Measurements from ENCODE around the gene SMYD3. TPM values are rescaled to one million over a fixed set of nuclear protein-coding genes. Genes with fewer than 3 reads are reported as not detected.
"Not testable (repeated sequence)": the region's sequence is repeated elsewhere in the genome, so short reads cannot be mapped to it uniquely, and the experiment has no call there.

Gene SMYD3
- total and polyA plus RNA-seq, 12 donors: 13.5 to 78.2 (median 26.8) TPM

- no peak for DNase-seq
- H3K9me3 ChIP-seq (replicated peaks in 1 of 3): no peaks in the 10 kb centered on the region
- H3K4me1 ChIP-seq (replicated peaks in 1 of 2): no peaks in the 10 kb centered on the region
- 37 to 96% (median 73%) methylated on average over 1 of the region's 1 CpG for WGBS, 4 donors
- no peaks in the 10 kb centered on the region for H3K36me3 ChIP-seq (replicated peaks in 1 of 2)
- TF ChIP-seq CTCF (IDR thresholded peaks at IDR 0.05): no peak
- TF ChIP-seq POLR2A (IDR thresholded peaks at IDR 0.05): no peak
- no peak overlapping the region for H3K27ac ChIP-seq
- H3K27me3 ChIP-seq: no peaks in the 10 kb centered on the region
- no peak overlapping the region for H3K4me3 ChIP-seq
- intact Hi-C loops (cut with DNase I): no loop called here
Observed at GRCh38 chr1:246077476-246077875, 429.6 kb downstream of the SMYD3 start.

- Histone ChIP-seq H3K4me3 (no peak overlapping the region), H3K27ac (no peak overlapping the region), H3K36me3 (replicated peaks in 1 of 2) (no peaks in the 10 kb centered on the region), H3K27me3 (no peaks in the 10 kb centered on the region), H3K4me1 (replicated peaks in 1 of 2) (no peaks in the 10 kb centered on the region), H3K9me3 (replicated peaks in 1 of 3) (no peaks in the 10 kb centered on the region)
- 85 to 94% (median 89%) methylated on average over 2 of the region's 2 CpGs for WGBS, 4 donors
- TF ChIP-seq CTCF (IDR thresholded peaks at IDR 0.05): no peak
- TF ChIP-seq POLR2A (IDR thresholded peaks at IDR 0.05): no peak
- intact Hi-C loops (cut with DNase I): no loop called here
- no peak for DNase-seq
Observed at GRCh38 chr1:246074421-246074820, 432.7 kb downstream of the SMYD3 start.

GRCh38 chr1:246072456-246072955, 434.6 kb downstream of the SMYD3 start:
- Histone ChIP-seq H3K4me3 (no peak overlapping the region), H3K9me3 (replicated peaks in 1 of 3) (no peaks in the 10 kb centered on the region), H3K36me3 (replicated peaks in 1 of 2) (no peaks in the 10 kb centered on the region), H3K4me1 (replicated peaks in 1 of 2) (no peaks in the 10 kb centered on the region), H3K27ac (no peak overlapping the region), H3K27me3 (no peaks in the 10 kb centered on the region)
- intact Hi-C loops (cut with DNase I): no loop called here
- no peak for TF ChIP-seq POLR2A (IDR thresholded peaks at IDR 0.05)
- no peak for TF ChIP-seq CTCF (IDR thresholded peaks at IDR 0.05)
- DNase-seq: no peak
- WGBS, 4 donors: 94 to 98% (median 96%) methylated on average over 5 of the region's 5 CpGs

GRCh38 chr1:246071981-246072380, 435.1 kb downstream of the SMYD3 start:
- H3K27me3 ChIP-seq; H3K27ac ChIP-seq; intact Hi-C loops (cut with DNase I); H3K4me3 ChIP-seq; DNase-seq; H3K4me1 ChIP-seq (replicated peaks in 1 of 2); H3K9me3 ChIP-seq (replicated peaks in 1 of 3); H3K36me3 ChIP-seq (replicated peaks in 1 of 2): not testable (repeated sequence)
- WGBS, 4 donors: 64 to 71% (median 68%) methylated on average over 6 to 15 of the region's 15 CpGs

- intact Hi-C loops (cut with DNase I); H3K4me1 ChIP-seq (replicated peaks in 1 of 2); H3K9me3 ChIP-seq (replicated peaks in 1 of 3); H3K27me3 ChIP-seq; H3K27ac ChIP-seq; H3K4me3 ChIP-seq; DNase-seq; H3K36me3 ChIP-seq (replicated peaks in 1 of 2): not testable (repeated sequence)
- 61 to 81% (median 72%) methylated on average over 11 of the region's 11 CpGs for WGBS, 4 donors
Observed at GRCh38 chr1:246071561-246071960, 435.5 kb downstream of the SMYD3 start.

Data from adrenal gland (tissue), 12 donors.